IPS-18c (cell line): ENCODE data around the gene GFRA1.
A peak's percentile ranks its signal among the peaks of the same experiment; 100 is the strongest.

Experiments
- H3K4me3 ChIP-seq: 2 replicates; pipeline ENCODE4 v1.7.0; 2013; ENCODE audit warnings: low read depth, mild to moderate bottlenecking, low read length, moderate library complexity; ENCODE audit not compliant: insufficient read depth
- H3K9me3 ChIP-seq: one replicate; pipeline ENCODE4 v1.6.1; 2013; ENCODE audit warnings: mild to moderate bottlenecking, low read length, moderate library complexity; ENCODE audit not compliant: control insufficient read depth, insufficient read depth

Gene GFRA1

DNA sequence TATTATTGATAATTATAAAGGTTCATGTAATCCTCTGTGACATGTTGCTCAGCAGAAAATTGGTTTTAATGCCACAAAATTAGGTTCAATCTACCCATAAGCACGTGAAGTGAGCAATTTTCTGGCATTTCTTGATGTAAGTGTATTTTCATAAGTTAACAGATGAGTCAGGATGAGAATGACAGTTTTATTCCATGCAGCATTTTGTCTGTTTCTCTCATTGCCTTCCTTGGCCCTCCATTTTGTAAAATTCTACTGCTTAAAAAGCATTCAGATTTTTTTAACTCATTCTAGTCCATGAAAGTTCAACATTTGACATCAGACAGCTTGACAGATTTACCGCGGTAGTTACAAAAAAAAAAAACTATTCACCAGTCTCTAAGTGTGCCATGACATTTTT lies 4.0 kb upstream of the GFRA1 start:
- Histone ChIP-seq H3K4me3 (no peak overlapping the region), H3K9me3 (peaks cover 1% of the 10 kb centered on the region)

DNA sequence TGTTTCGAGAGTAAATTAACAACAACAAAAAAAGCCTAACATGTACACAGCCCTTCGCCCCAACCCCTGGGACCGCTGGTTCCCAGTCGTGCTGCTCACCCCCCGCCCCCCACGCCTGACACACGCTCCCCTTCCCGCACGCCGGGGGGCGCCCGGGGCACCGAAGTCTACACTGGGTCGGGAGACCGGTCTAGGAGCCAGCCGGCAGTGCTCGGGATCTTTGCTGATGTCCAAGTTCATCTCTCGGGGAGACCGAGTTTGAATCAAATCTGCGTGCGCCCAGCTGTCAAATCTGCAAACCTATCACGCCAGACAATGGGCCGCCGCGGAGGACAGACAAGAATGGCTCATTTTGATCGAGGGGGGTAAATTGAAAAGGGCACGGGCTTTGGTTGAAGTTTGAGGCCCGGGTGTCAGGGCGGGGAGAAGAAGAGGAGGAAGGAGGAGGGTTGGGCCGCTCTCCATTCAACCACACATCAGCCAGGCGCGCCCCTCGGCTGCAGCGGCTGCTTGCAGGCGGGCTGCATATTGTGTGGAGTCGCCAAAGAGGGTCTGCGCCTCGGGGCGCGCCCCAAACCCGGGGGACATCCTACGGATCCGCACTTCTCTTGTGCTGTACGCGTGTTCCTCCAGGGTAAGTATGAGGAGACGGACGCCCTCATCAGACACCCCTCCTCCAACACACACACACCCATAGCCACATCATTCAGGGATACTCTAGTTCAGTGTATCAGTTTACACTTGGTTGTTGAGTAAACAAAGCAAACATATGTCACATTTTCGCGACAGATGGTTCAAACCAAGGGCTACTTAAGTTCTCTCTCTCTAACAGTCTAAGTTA lies 1.3 kb upstream of the GFRA1 start:
- Histone ChIP-seq H3K9me3 (peaks cover 6% of the 10 kb centered on the region), H3K4me3 (peak overlapping the region; percentile 51)

DNA sequence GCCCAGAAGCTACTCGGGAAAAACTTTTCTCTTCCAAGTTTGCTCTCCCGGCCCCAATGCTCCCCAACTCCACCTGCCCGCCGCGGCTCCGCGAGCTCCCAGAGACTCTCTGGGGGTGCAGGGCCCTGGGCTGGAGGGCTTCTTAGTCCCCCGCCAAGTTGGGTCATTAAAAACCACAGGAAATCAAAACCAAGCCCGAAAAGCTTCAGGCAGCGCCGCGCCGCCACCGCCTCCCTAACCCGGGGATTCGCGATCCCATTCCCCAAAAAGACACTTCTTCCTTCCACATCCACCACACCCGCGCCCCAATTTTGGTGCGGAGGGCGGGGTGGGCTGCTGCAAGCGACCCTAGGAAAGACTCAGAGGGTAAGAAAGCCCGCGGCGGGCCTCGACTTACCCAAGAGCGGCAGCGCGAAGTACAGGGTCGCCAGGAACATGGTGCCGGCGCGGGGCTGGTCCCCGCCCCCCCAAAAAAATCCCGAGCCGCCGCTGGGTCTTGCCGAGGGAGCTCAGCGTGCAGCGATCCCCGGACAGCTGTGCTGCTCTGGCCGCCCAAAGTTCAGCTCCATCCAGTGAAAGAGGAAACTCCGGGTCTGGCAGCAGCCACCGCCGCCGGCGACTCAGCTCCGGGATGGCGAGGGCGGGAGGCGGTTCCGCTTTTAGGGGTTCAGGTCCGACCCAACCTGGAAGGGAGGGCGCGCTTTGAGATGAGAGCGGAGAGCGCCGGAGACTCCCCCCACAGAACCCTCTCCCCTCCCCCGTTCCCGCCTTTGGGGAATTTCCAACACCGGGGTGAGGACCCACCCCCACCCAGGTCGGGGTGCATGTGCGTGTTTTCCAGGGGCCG lies 1.2 kb downstream of the GFRA1 start:
- Histone ChIP-seq H3K9me3 (peaks cover 6% of the 10 kb centered on the region), H3K4me3 (peak overlapping the region; percentile 51)

DNA sequence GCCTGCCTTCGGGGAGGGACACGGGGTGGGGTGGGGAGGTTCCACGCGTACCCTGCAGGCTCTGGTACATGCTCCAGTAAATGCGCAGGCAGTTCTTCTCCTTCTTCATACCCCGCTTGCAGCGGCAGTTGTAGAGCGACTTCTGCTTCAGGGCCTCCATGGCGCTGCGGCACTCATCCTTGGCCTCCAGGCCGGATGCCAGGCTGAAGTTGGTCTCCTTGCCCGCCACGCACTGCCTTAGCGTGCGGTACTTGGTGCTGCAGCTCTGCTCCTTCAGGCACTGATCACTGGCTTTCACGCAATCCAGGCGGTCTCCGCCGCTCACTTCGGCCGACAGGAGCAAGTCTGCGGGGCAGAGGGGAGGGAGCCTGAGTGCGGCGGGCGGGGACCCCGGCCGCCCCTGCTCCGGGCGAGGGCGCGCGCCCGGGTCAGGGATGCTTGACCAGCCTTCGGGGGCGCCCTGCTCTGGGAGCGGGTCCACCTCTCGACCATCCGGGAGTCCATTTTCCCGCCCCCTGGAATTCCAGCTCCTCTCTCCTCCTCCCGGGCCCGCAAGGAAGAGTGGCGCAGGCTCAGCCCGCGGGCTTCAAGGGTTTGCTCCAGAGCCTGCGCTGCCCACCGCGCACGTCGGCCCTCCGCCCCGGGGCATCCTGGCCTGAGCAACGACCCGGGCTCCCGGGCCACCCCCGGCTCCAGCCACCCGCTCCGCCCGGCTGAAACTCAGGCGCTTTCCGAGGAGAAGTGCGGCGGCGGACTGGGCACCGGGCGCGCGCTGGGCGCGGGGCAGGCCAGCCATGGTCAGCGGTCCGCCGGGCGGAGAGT lies 2.0 kb downstream of the GFRA1 start:
- peaks cover 6% of the 10 kb centered on the region for H3K9me3 ChIP-seq
- H3K4me3 ChIP-seq = peak overlapping the region; percentile 51

DNA sequence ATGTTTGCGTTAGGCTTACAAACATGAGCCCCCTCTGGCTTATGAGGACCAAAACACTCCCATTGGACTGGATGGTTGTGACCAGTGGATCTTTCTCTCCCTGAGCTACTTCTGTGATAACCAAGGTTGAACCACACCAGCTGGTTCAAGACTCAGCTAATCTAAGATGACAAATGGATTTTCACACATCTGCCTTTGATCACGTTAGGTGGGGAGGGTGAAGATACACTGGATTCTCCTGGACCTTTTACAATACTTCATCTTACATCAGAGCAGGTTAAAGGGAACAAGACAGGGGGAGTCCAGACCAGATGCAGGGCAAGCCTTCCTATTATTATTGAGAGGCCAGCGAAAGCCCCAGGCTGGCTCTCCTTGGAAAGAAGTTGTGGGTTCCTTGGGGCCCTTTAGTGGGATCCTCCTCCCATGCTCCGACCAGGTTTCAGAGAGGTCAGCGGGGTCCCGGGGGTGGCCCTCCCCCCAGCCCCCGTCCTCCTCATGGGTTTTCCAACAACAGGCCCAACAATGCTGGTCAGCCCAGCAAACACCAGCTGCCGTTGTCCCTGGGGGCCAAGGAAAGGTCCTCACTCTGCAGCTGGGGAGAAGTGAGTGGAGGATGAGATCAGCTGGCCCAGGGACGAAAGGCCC lies 2.8 kb downstream of the GFRA1 start:
- Histone ChIP-seq H3K9me3 (peaks cover 6% of the 10 kb centered on the region), H3K4me3 (peak overlapping the region; percentile 51)

DNA sequence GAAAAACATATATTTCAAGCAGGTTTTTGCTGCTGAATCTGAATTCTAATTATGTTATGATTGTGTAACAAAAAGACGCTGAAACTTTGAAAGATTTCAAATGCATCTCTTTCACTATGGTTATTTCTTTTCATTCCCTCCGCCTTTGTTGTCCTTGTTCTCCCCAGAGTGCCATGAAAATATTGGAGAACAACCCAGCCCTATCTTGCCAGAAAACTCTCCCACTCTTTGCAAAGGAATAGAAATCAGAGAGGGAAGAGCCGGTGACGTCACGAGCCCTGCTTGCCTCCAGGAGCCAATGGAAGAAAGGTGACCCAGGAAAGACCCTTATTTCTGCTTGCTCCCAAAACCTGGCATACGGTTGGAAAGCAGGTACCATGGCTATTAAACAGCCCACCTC lies 3.4 kb downstream of the GFRA1 start:
- Histone ChIP-seq H3K4me3 (no peak overlapping the region), H3K9me3 (peaks cover 6% of the 10 kb centered on the region)

DNA sequence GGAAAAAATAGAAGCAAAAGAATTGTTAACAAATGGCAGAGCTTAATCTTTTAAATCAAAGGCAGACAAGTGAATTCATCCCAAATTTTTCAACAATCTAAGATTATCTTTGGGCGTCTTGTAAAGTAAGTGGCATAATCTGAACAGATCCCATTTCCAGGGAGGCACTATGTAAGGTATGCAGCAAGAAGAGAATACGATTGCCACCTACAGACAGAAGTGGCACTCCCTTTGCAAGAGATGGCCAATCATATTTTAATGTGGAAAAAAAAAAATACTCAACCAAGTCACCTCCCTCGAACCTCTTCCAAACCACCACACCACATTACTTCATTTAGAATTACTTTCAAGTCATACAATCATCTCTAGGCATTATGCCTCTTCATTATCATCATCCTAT lies 4.0 kb downstream of the GFRA1 start:
- Histone ChIP-seq H3K9me3 (peaks cover 6% of the 10 kb centered on the region), H3K4me3 (no peak overlapping the region)

DNA sequence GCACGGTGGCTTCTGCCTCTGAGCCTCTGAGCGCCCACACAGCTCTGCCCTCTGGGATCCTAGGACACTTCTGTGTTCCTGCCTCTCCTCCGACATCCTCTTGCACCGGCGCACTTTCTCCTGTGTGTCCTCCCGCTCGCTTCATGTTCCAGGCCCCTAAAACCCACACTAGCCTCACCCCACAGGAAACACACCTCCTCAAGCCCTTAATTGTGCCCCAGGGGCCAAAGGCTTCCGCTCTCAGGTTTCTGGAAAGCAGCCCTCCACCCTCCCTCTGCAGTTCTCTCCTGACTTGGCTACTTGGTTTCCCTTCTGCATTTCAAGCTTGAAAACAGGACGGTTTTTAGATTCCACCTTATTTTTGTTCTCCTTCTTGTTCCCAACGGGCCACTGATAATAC lies 7.3 kb downstream of the GFRA1 start:
- Histone ChIP-seq H3K9me3 (no peaks in the 10 kb centered on the region), H3K4me3 (no peak overlapping the region)

DNA sequence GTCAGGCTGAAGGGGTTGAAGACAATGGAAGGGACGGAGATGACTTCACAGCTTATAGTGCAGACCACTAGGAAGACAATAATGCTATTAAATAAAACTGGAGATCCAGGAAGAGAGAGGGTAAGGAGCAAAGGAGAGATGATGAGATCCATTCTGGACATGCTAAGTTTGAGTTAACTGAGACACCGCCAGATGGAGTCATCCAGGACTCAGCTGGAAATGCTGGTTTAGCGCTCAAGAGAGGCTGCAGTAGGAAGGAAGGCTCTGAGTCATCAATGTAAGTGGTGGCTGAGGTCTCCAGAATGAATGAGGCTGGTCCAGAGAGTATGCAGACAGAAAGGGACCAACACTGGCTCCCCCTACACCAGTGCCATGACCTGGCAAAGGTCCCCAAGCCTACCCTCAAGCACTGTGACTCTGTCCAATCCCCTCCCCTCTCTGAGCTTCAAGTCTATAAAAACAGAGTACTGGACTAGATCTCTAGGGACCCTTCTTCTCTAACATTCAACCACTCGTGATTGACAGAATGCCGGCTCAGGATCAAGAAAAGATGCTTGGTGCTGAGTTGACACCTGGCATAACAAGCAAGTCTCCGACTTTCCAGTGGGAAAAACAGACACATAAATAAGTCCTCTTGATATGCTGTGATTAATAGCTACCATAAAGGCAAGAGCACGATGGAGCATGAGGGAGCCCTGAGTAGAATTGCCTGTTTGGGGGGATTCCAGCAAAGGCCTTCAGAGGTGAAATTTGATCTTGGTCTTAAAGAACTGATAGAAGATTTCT lies 8.9 kb downstream of the GFRA1 start:
- Histone ChIP-seq H3K4me3 (no peak overlapping the region), H3K9me3 (no peaks in the 10 kb centered on the region)

DNA sequence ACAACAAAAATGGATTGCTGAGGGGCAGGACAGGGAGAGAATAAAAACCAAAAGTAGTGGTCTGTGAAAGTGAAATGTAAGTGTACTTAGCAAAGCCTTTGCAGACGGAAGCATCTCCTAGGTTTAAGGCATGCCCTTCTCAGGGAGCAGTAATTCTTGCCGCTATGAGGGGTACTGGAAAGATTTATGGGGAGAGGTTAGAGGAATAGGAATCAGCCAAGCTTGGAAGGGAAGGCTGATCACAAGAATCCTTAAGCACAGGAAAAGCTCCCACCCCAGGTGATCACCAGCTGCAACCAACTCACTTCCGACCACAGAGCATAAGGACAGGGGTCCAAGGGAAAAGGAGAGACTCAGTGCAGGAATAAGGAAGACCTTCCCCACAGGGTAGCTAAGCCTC lies 10.3 kb downstream of the GFRA1 start:
- Histone ChIP-seq H3K9me3 (no peaks in the 10 kb centered on the region), H3K4me3 (no peak overlapping the region)

DNA sequence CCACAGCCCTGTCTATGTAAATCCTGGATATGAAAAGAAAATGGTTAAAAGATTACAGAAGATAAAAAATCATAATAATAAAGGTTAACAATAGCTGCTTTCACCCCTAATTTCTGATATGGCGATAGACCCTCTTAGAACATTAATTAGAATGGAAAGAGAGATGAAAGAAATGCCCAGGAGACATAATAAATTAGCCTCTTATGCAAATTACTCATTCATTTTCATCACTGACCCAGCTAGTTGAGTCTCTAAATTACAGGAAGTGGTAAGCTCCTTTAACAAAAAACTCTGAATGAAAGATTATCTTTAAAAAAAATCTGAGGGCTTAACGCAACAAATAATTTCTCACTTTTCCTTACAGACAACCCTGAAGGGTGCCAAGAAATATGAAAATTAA lies 12.4 kb downstream of the GFRA1 start:
- no peak overlapping the region for H3K4me3 ChIP-seq
- no peaks in the 10 kb centered on the region for H3K9me3 ChIP-seq

DNA sequence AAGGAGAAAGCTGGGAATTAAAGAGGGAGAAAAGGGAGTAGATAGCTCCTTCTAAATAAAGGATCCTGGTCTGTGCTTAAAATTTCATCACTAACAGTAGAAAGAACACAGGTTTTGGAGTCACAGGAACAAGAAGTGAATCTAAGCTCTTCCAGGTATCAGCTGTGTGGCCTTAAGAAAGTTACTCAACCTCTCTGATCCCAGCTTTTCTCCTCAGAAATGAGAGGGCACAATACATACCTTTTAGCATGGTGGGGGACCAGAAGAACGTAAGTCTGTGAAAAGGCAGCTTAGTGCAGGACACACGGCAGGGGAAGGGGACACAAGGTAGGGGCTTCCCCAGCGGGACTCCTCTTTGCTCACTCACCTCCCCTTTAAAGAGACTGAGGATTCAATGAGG lies 13.4 kb downstream of the GFRA1 start:
- Histone ChIP-seq H3K4me3 (no peak overlapping the region), H3K9me3 (no peaks in the 10 kb centered on the region)

DNA sequence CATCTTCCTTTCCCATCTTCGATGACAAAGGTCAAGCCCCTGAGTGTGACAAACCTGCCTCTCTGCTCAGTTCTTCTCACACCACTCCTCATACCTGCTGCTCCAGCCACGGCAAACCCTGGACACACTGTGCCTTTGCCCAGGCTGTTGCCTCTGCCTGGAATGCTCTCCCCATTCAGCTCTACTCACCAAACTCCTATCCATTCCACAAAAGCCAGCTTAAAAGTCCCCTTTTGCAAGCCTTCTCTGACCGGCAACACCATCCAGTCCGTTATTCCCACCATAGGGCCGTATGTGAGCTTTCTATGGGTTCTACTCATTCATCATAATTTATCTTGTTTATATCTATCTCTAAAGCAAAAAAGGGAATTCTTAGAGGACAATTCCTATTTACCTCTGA lies 15.2 kb downstream of the GFRA1 start:
- Histone ChIP-seq H3K9me3 (no peaks in the 10 kb centered on the region), H3K4me3 (no peak overlapping the region)

DNA sequence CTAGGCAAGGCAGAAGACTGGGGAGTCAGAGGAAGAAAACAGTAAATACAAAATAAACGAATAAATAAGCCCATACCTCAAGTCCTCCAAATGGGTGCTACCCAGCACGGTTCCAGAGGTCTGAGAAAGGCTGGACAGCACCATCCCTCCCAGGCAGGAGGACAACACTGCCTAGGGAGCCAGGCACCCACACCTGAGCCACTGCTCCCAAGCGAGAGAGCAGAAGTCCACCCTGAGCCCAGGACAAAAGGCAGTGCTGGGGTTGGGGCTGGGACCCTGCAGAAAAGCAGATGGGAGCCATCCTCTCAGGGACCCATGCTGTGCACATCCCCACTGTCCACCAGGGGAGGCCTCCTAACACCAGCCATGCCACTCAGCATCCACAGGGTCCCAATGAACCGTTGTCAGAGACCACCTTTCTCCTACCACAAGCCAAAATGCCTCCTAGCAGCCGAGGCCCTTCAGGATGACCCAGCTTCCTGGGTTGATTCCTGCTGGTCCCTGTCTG lies 16.2 kb downstream of the GFRA1 start:
- Histone ChIP-seq H3K9me3 (no peaks in the 10 kb centered on the region), H3K4me3 (no peak overlapping the region)

DNA sequence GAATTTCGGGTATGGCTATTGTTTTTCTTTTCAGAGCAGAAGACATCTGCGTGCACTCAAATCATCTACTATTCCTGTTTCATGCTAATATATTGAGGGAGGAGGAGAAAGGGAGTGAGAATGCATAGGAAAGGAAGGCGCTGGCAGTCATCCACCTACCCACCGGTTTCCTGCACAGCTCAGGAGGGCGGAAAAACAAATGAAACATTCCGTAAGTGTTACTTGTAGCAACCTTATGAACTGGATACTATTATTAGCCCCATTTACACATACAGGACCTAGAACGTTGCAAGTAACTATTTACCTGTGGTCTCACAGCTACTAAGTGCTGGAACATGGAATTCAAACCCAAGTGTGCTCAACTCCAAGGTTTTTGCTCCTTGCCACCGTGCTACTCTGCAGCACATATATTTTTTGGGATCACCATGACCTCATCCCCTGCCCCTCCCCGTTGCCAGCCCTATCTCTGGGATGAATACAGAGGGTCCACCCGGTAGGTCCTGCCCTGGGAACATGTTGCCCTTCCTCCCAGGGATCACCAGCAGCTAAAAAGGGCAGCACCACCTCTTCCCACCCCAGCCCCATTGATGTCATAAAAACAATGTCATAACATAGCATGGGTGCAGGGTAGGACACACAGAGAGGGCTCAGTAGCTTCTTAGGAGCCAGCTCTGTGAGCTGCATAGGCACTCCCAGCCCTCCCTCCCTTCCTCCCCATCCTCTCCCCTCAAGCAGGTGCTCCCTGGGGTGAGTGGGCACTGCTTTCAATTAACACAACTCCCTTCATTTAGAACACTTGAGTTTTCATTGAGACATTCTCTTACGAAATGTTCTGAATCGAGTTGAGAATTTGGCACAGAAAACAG lies 16.9 kb downstream of the GFRA1 start:
- Histone ChIP-seq H3K4me3 (no peak overlapping the region), H3K9me3 (no peaks in the 10 kb centered on the region)
